Nephron (organoid): Measurements from ENCODE around the gene IDI1.
"Not testable (repeated sequence)": the region's sequence is repeated elsewhere in the genome, so short reads cannot be mapped to it uniquely, and the experiment has no call there.

Experiments
- H3K27ac Mint-ChIP-seq, 3 experiments: 2 replicates each; pipeline ENCODE4 v1.8.0; 2020; ENCODE audit warnings: mixed read lengths in 3 of 3, mild to moderate bottlenecking in 2 of 3, moderate library complexity in 1 of 3
- H3K27me3 Mint-ChIP-seq: 2 replicates; pipeline ENCODE4 v1.8.0; 2021; ENCODE audit warnings: low read depth, mild to moderate bottlenecking, moderate library complexity, mixed read lengths
- H3K36me3 Mint-ChIP-seq: 2 replicates; pipeline ENCODE4 v1.8.0; 2020; ENCODE audit warnings: low read depth, mixed read lengths
- H3K4me1 Mint-ChIP-seq: 2 replicates; pipeline ENCODE4 v1.8.0; 2020; ENCODE audit warnings: mixed read lengths
- H3K4me3 Mint-ChIP-seq, 3 experiments: 2 replicates each; pipeline ENCODE4 v1.8.0; 2020; ENCODE audit warnings: mild to moderate bottlenecking in 3 of 3, mixed read lengths in 3 of 3, moderate library complexity in 2 of 3
- H3K9me3 Mint-ChIP-seq: 2 replicates; pipeline ENCODE4 v1.8.0; 2020; ENCODE audit warnings: mixed read lengths
- CTCF ChIP-seq, 3 experiments: fragments of 200-600 bp; sonication (generic); IDR thresholded peaks; one replicate each; pipeline ENCODE4 v1.5.0; 2021; ENCODE audit warnings: antibody characterized with exemption in 3 of 3; ENCODE audit not compliant: unreplicated experiment in 3 of 3

Gene IDI1

DNA sequence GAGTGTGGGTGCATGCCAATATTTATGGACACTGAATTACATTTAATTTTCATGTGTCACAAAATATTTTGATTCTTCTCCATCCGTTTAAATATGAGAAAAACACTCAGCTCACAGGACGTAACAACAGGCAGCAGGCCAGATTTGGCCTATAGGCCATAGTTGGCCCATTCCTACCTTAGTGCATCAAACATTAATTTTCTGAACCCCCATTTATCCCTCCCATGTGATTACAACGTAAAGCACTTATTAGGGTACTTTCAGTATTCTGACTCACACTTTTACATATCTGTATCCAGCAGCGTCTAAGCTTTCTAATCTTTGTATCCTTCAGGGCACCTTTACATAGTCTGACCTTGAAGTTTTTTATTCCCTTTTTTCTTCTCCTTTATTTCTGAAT is 4.0 kb downstream of the IDI1 start:
- TF ChIP-seq CTCF (IDR thresholded peaks at IDR 0.05; ENCODE audit: unreplicated experiment in 3 of 3): no peak
- Mint-ChIP-seq H3K4me1 (peaks cover 29% of the 10 kb centered on the region), H3K27me3 (no peaks in the 10 kb centered on the region), H3K9me3 (no peaks in the 10 kb centered on the region), H3K27ac (peak overlapping the region; percentile 1 to 66 (median 30)), H3K4me3 (peak overlapping the region; percentile 64 to 80 (median 71)), H3K36me3 (peaks cover 43% of the 10 kb centered on the region)

- no peaks in the 10 kb centered on the region for H3K9me3 Mint-ChIP-seq
- H3K4me1 Mint-ChIP-seq: peaks cover 29% of the 10 kb centered on the region
- H3K36me3 Mint-ChIP-seq: peaks cover 43% of the 10 kb centered on the region
- TF ChIP-seq CTCF (IDR thresholded peaks at IDR 0.05; ENCODE audit: unreplicated experiment in 3 of 3): no peak
- H3K27me3 Mint-ChIP-seq: no peaks in the 10 kb centered on the region
- peak overlapping the region; percentile 0 to 21 (median 1) for H3K27ac Mint-ChIP-seq
- peak overlapping the region in 1 of 3 experiments; percentile 80 for H3K4me3 Mint-ChIP-seq
These were observed 4.8 kb downstream of the IDI1 start for GRCh38 chr10:1044146-1044545.

DNA sequence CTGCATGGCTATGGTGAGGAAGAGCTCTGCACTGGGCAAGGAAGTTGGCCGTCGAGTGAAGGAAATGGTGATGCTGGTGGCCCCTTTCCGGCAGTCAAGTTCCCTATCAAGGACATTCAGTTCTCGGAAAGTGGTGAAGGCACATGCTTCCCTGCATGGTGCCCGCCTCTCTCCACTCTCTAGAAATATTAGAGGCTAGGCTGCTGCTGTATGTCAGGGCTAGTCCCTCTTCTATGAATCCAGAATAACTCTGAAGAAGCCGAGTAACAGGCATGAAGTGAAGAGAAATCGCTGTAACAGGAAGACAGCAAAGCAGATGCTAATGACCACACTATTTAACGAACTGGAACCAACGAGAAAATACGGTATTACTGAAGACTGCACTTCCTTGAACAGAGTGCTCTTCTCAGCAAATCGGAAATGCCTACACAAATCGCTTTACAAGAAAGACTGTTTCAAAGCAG is 5.4 kb downstream of the IDI1 start:
- H3K36me3 Mint-ChIP-seq: peaks cover 43% of the 10 kb centered on the region
- no peak for TF ChIP-seq CTCF (IDR thresholded peaks at IDR 0.05; ENCODE audit: unreplicated experiment in 3 of 3)
- peak overlapping the region in 1 of 3 experiments; percentile 31 for H3K4me3 Mint-ChIP-seq
- no peaks in the 10 kb centered on the region for H3K27me3 Mint-ChIP-seq
- no peaks in the 10 kb centered on the region for H3K9me3 Mint-ChIP-seq
- H3K4me1 Mint-ChIP-seq: peaks cover 29% of the 10 kb centered on the region
- no peak overlapping the region for H3K27ac Mint-ChIP-seq

DNA sequence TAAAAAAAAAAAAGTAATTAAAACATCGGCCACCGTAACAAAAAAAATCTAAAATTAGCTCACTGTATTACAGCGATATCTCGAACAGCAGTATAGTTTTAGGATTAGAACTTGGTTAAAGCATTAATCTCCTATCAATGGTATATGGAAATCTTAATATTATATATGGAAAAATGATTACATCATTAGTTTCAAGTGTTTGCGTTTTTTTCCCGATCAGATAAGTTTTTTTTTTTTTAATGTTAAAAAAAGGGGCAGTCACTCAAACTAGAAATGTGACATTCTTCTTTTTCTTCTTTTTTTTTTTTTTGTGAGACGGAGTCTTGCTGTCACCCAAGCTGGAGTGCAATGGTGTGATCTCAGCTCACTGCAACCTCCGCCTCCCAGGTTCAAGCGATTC is 7.4 kb downstream of the IDI1 start:
- peaks cover 48% of the 10 kb centered on the region for H3K36me3 Mint-ChIP-seq
- TF ChIP-seq CTCF (IDR thresholded peaks at IDR 0.05; ENCODE audit: unreplicated experiment in 3 of 3): no peak
- H3K27ac Mint-ChIP-seq: no peak overlapping the region
- H3K27me3 Mint-ChIP-seq: no peaks in the 10 kb centered on the region
- peaks cover 19% of the 10 kb centered on the region for H3K4me1 Mint-ChIP-seq
- no peaks in the 10 kb centered on the region for H3K9me3 Mint-ChIP-seq
- no peak overlapping the region for H3K4me3 Mint-ChIP-seq

GRCh38 chr10:1040133-1040532 is 8.8 kb downstream of the IDI1 start:
- peaks cover 15% of the 10 kb centered on the region for H3K4me1 Mint-ChIP-seq
- H3K4me3 Mint-ChIP-seq: no peak overlapping the region
- H3K27me3 Mint-ChIP-seq: no peaks in the 10 kb centered on the region
- H3K9me3 Mint-ChIP-seq: no peaks in the 10 kb centered on the region
- peaks cover 43% of the 10 kb centered on the region for H3K36me3 Mint-ChIP-seq
- H3K27ac Mint-ChIP-seq: no peak overlapping the region
- TF ChIP-seq CTCF (IDR thresholded peaks at IDR 0.05; ENCODE audit: unreplicated experiment in 3 of 3): no peak

GRCh38 chr10:1038769-1039168 is 10.2 kb downstream of the IDI1 start:
- H3K27ac Mint-ChIP-seq, H3K9me3 Mint-ChIP-seq, H3K4me3 Mint-ChIP-seq, H3K27me3 Mint-ChIP-seq: not testable (repeated sequence)
- Mint-ChIP-seq H3K4me1 (peaks cover 11% of the 10 kb centered on the region), H3K36me3 (peaks cover 34% of the 10 kb centered on the region)
